ENCODE measurements around the gene TBX4. TPM values are rescaled to one million over a fixed set of nuclear protein-coding genes. Genes with fewer than 3 reads are reported as not detected.

Gene TBX4
- total RNA-seq, 1 experiment from 2014 or later: not detected

DNA sequence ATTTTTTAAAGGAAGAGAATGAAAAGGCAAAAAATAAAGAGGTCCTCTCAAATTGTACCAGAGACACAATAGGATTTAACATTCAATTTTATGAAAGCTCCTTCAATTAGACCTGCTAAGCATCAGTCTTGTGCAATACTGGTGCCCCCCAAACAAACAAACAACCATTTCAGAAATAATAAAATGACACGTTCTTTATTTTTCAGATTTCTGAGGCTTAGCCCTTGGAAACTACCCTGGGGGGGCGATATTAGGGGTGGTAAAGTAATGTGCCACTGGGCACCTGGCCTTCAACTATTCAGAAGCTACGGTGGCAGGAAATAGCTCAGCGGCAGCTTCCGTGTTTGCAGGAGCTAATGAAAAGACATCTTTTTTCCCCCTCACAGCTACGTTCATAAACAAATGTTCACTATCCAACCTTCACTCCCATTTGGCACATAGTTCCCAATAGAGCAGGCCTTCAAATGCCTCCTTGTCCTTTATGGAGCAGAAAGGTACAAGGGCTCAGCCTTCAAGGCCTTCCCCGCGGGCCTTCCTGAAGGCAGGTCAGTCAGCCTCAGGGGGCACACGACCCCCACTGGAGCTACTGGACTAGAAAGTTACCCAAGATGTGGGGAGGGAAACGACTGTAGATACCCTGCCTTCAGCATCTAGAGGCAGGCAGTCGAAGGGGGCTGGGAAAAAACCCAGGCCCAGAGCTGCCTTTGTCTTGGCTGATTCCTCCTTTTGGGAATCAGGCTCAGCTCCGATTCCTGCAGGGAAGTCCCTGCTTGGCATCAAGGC lies 44.1 kb downstream of the TBX4 start:
- CTCF ChIA-PET: interaction anchor here (0.6 kb wide), 1 partner anchor 18 kb away, joined by 5 read pairs; no protein-coding TSS in a partner anchor
- Histone ChIP-seq H3K4me3 (ENCODE audit: low read length) (no peak overlapping the region), H3K9me2 (replicated peaks; ENCODE audit: low read length) (no peaks in the 10 kb centered on the region), H3K79me2 (ENCODE audit: low read length) (no peaks in the 10 kb centered on the region), H2AFZ (ENCODE audit: low read length) (no peak overlapping the region), H4K20me1 (ENCODE audit: low read length) (no peaks in the 10 kb centered on the region), H3K9ac (ENCODE audit: low read length) (no peak overlapping the region), H3K4me2 (ENCODE audit: low read length) (no peak overlapping the region), H3F3A (ENCODE audit: low read length, unreplicated experiment) (no peaks in the 10 kb centered on the region), H3K9me3 (ENCODE audit: low read length) (no peaks in the 10 kb centered on the region), H3K36me3 (ENCODE audit: low read depth, low read length) (no peaks in the 10 kb centered on the region), H3K4me1 (ENCODE audit: insufficient read depth, low read length) (peaks cover 10% of the 10 kb centered on the region; the same call in 1 of the 2 replicates), H3K27ac (ENCODE audit: low read length) (no peak overlapping the region), H3K27me3 (ENCODE audit: low read length) (no peaks in the 10 kb centered on the region)
- BruUV-seq (replicated peaks): no TSS peak
- intact Hi-C loops (cut with micrococcal nuclease): no loop called here
- POLR2A ChIA-PET (ENCODE audit: unreplicated experiment): no interaction called here
- no peak for ATAC-seq
- TF ChIP-seq, protein P1, sequence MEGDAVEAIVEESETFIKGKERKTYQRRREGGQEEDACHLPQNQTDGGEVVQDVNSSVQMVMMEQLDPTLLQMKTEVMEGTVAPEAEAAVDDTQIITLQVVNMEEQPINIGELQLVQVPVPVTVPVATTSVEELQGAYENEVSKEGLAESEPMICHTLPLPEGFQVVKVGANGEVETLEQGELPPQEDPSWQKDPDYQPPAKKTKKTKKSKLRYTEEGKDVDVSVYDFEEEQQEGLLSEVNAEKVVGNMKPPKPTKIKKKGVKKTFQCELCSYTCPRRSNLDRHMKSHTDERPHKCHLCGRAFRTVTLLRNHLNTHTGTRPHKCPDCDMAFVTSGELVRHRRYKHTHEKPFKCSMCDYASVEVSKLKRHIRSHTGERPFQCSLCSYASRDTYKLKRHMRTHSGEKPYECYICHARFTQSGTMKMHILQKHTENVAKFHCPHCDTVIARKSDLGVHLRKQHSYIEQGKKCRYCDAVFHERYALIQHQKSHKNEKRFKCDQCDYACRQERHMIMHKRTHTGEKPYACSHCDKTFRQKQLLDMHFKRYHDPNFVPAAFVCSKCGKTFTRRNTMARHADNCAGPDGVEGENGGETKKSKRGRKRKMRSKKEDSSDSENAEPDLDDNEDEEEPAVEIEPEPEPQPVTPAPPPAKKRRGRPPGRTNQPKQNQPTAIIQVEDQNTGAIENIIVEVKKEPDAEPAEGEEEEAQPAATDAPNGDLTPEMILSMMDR (conservative IDR thresholded peaks at IDR 0.05; ENCODE audit: low read depth, low read length): no peak
- TF ChIP-seq EZH2 (IDR thresholded peaks at IDR 0.05; ENCODE audit: low read length, unreplicated experiment): no peak
- TF ChIP-seq EZH2phosphoT487 (IDR thresholded peaks at IDR 0.05; ENCODE audit: borderline replicate concordance, low read length): no peak
- no peak for DNase-seq

DNA sequence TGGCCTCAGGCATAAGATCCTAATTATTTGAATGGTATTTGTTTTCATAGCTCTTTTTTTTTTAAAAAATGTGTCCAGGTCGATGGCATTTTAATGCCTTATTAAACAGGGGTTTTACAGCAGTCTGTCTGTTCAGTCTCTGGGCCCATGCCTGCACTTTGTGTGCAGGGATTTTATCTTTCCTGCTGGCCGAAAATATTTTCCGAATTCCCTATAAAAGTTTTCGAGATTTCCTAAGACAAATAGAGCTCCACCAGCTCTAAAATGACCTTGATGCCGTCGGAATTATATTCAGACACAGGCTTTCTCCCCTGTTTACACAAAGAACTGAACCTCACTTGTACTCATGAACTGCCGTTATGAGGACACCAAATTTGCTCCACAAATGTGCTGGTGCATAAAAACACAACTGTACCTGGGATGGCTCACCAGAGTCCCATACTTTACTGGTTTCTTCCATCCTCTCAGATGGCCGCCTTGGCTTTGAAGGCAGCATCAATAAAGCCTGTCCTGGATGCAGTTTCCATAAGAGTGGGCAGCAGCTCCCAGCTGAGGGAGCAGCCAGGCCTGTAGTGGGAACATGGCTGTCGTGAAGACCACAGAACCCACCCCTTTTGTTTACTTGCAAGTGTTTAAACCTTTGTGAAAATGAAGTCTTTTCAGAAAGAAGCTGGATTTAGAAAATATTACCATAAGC lies 44.9 kb downstream of the TBX4 start:
- Histone ChIP-seq H3K4me1 (ENCODE audit: insufficient read depth, low read length) (peaks cover 10% of the 10 kb centered on the region; the same call in 1 of the 2 replicates), H3F3A (ENCODE audit: low read length, unreplicated experiment) (no peaks in the 10 kb centered on the region), H3K27ac (ENCODE audit: low read length) (no peak overlapping the region), H4K20me1 (ENCODE audit: low read length) (no peaks in the 10 kb centered on the region), H3K9me3 (ENCODE audit: low read length) (no peaks in the 10 kb centered on the region), H3K9ac (ENCODE audit: low read length) (no peak overlapping the region), H2AFZ (ENCODE audit: low read length) (no peak overlapping the region), H3K4me3 (ENCODE audit: low read length) (no peak overlapping the region), H3K36me3 (ENCODE audit: low read depth, low read length) (no peaks in the 10 kb centered on the region), H3K4me2 (ENCODE audit: low read length) (no peak overlapping the region), H3K79me2 (ENCODE audit: low read length) (no peaks in the 10 kb centered on the region), H3K27me3 (ENCODE audit: low read length) (no peaks in the 10 kb centered on the region), H3K9me2 (replicated peaks; ENCODE audit: low read length) (no peaks in the 10 kb centered on the region)
- TF ChIP-seq EZH2phosphoT487 (IDR thresholded peaks at IDR 0.05; ENCODE audit: borderline replicate concordance, low read length): no peak
- TF ChIP-seq EZH2 (IDR thresholded peaks at IDR 0.05; ENCODE audit: low read length, unreplicated experiment): no peak
- TF ChIP-seq, protein P1 (conservative IDR thresholded peaks at IDR 0.05; ENCODE audit: low read depth, low read length): no peak
- POLR2A ChIA-PET (ENCODE audit: unreplicated experiment): no interaction called here
- no TSS peak for BruUV-seq (replicated peaks)
- DNase-seq: no peak
- no peak; the same call in 1 of the 2 replicates for ATAC-seq
- intact Hi-C loops (cut with micrococcal nuclease): no loop called here
- CTCF ChIA-PET: interaction anchor here (0.6 kb wide), 1 partner anchor 17 kb away, joined by 5 read pairs; no protein-coding TSS in a partner anchor

Measured in PC-3 (cell line).